HL-60 (cell line): ENCODE measurements around the gene ABCC2.

Experiments used
- GABPA ChIP-seq: IDR thresholded peaks from 2 replicates; pipeline ENCODE4 v1.6.1; 2012; ENCODE audit warnings: low read depth
- POLR2AphosphoS5 ChIP-seq: IDR thresholded peaks from 2 replicates; pipeline ENCODE4 v1.6.1; 2012; ENCODE audit warnings: low read depth
- TF ChIP-seq, protein P1 (sequence below): IDR thresholded peaks from one replicate; pipeline ENCODE4 v1.5.1; 2011; ENCODE audit warnings: low read length, control low read depth, inconsistent platforms; ENCODE audit not compliant: insufficient read depth

DNA sequence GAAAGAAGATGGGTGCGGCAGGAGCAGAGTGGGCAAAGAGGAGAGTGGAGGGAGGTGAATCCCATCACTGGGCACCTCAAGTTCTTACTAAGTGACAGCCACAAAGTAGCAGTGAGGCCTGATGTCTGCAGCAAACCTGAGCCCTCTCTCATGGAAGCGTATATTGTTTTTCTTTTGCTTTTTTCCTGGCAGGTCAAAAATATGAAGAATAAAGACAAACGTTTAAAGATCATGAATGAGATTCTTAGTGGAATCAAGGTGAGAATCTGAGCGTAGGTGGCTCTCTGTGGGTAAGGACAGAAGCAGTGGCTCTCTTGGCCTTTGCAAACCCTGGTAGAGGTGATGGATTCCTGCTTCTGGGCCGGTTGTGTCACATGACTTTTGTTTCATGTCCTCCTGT lies 22.8 kb downstream of the ABCC2 start:
- TF ChIP-seq GABPA = no peak
- no peak for TF ChIP-seq POLR2AphosphoS5
- TF ChIP-seq, protein P1, sequence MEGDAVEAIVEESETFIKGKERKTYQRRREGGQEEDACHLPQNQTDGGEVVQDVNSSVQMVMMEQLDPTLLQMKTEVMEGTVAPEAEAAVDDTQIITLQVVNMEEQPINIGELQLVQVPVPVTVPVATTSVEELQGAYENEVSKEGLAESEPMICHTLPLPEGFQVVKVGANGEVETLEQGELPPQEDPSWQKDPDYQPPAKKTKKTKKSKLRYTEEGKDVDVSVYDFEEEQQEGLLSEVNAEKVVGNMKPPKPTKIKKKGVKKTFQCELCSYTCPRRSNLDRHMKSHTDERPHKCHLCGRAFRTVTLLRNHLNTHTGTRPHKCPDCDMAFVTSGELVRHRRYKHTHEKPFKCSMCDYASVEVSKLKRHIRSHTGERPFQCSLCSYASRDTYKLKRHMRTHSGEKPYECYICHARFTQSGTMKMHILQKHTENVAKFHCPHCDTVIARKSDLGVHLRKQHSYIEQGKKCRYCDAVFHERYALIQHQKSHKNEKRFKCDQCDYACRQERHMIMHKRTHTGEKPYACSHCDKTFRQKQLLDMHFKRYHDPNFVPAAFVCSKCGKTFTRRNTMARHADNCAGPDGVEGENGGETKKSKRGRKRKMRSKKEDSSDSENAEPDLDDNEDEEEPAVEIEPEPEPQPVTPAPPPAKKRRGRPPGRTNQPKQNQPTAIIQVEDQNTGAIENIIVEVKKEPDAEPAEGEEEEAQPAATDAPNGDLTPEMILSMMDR = no peak
